ENCODE data around the gene EMX2. TPM values are rescaled to one million over a fixed set of nuclear protein-coding genes. Genes with fewer than 3 reads are reported as not detected.

Gene EMX2
- total and polyA plus RNA-seq, 2 of the 13 experiments (the other 11 are each of a cell fraction or from before 2014, with no cell fraction given) = not detected

DNA sequence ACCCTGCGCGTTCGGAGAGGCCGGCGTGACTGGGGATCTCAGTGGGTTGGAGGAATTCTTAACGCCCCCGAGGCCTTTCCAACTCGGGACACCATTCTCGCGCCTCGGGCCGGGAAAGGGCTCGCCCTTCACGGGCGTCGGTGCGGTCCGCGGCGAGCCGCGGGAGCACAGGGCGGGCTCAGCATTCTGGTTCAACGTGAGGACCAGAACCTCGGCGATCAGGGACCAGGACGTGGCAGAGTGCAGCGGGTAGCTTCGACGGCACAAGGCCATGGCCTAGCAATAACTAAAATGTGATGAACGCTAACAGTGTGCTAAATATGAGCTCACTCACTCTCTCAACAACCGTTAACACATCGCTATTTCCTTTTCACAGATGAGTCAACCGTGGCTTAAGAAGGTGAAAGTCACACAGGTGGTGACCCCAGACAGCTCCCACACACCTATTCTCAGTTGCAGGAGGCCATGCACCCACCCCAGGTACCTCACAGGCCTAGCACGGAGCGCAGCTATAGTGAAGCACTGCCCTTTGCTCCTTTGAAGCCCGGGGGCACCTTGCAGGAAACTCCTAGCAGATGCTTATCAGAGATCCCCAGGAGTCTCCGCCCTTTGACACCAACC, 4.5 kb upstream of the EMX2 start:
- no peaks in the 10 kb centered on the region for H4K20me1 ChIP-seq (ENCODE audit: insufficient read depth, low read length)
- in situ Hi-C loops (cut with HindIII; ENCODE audit: extremely low pct_ligation_motif_present, low pct_unique_long_range_greater_than_20kb) (loop anchor here (25.0 kb wide), 1 partner anchor 574 kb away; no protein-coding TSS in a partner anchor), intact Hi-C loops (cut with micrococcal nuclease; ENCODE audit: unreplicated experiment) (loop anchor here (1.0 to 5.0 kb wide), 2 partner anchors 569 to 703 kb away; no protein-coding TSS in a partner anchor)
- FAIRE-seq = no peak
- H3K9ac ChIP-seq (ENCODE audit: insufficient read depth, low read depth, low read length) = no peak overlapping the region
- H2AFZ ChIP-seq (ENCODE audit: low read length) = no peak overlapping the region
- TF ChIP-seq MAZ (IDR thresholded peaks at IDR 0.05; ENCODE audit: borderline replicate concordance, low read depth, low read length) = no peak
- TF ChIP-seq MAZ (CRISPR knock-in tag; IDR thresholded peaks at IDR 0.05; ENCODE audit: low read depth) = 0 out of 2 replicates have a peak, but pooled peaks have one; percentile 2
- TF ChIP-seq, protein P1, sequence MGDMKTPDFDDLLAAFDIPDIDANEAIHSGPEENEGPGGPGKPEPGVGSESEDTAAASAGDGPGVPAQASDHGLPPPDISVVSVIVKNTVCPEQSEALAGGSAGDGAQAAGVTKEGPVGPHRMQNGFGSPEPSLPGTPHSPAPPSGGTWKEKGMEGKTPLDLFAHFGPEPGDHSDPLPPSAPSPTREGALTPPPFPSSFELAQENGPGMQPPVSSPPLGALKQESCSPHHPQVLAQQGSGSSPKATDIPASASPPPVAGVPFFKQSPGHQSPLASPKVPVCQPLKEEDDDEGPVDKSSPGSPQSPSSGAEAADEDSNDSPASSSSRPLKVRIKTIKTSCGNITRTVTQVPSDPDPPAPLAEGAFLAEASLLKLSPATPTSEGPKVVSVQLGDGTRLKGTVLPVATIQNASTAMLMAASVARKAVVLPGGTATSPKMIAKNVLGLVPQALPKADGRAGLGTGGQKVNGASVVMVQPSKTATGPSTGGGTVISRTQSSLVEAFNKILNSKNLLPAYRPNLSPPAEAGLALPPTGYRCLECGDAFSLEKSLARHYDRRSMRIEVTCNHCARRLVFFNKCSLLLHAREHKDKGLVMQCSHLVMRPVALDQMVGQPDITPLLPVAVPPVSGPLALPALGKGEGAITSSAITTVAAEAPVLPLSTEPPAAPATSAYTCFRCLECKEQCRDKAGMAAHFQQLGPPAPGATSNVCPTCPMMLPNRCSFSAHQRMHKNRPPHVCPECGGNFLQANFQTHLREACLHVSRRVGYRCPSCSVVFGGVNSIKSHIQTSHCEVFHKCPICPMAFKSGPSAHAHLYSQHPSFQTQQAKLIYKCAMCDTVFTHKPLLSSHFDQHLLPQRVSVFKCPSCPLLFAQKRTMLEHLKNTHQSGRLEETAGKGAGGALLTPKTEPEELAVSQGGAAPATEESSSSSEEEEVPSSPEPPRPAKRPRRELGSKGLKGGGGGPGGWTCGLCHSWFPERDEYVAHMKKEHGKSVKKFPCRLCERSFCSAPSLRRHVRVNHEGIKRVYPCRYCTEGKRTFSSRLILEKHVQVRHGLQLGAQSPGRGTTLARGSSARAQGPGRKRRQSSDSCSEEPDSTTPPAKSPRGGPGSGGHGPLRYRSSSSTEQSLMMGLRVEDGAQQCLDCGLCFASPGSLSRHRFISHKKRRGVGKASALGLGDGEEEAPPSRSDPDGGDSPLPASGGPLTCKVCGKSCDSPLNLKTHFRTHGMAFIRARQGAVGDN (CRISPR knock-in tag; IDR thresholded peaks at IDR 0.05) = 0 out of 2 replicates have a peak, but pooled peaks have one; percentile 25
- TF ChIP-seq NFKBIZ (CRISPR knock-in tag; IDR thresholded peaks at IDR 0.05) = no peak
- TF ChIP-seq, protein P2, sequence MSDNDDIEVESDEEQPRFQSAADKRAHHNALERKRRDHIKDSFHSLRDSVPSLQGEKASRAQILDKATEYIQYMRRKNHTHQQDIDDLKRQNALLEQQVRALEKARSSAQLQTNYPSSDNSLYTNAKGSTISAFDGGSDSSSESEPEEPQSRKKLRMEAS (IDR thresholded peaks at IDR 0.05) = peak; percentile 7; the same call in 1 of the 2 replicates
- 0 out of 2 replicates have a peak, but pooled peaks have one; percentile 5 for TF ChIP-seq EZH2 (conservative IDR thresholded peaks at IDR 0.05; ENCODE audit: low read depth, low read length)
- TF ChIP-seq, protein P3, sequence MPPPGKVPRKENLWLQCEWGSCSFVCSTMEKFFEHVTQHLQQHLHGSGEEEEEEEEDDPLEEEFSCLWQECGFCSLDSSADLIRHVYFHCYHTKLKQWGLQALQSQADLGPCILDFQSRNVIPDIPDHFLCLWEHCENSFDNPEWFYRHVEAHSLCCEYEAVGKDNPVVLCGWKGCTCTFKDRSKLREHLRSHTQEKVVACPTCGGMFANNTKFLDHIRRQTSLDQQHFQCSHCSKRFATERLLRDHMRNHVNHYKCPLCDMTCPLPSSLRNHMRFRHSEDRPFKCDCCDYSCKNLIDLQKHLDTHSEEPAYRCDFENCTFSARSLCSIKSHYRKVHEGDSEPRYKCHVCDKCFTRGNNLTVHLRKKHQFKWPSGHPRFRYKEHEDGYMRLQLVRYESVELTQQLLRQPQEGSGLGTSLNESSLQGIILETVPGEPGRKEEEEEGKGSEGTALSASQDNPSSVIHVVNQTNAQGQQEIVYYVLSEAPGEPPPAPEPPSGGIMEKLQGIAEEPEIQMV (CRISPR knock-in tag; IDR thresholded peaks at IDR 0.05; ENCODE audit: low read depth) = peak; percentile 39; the same call in 1 of the 2 replicates
- WGBS (ENCODE audit: low lambda C conversion rate) = 30% methylated on average over 10 of the region's 38 CpGs
- H3K4me3 ChIP-seq (replicated peaks in 1 of 3; ENCODE audit: insufficient read depth in 1 of 3, low read depth in 2 of 3, low read length in 3 of 3) = peak overlapping the region in 1 of 3 experiments; percentile 50; a peak in 1 of 6 replicates
- POLR2A ChIA-PET = no interaction called here
- no peak; the same call in 2 of the 3 replicates for ATAC-seq
- no peaks in the 10 kb centered on the region for H3K9me3 ChIP-seq (ENCODE audit: low read length)
- peaks cover 11 to 89% of the 10 kb centered on the region in 2 experiments for H3K27me3 ChIP-seq (ENCODE audit: control insufficient read depth in 1 of 2, insufficient read depth in 2 of 2, low read length in 2 of 2)
- no peaks in the 10 kb centered on the region for H3K79me2 ChIP-seq (ENCODE audit: insufficient read depth, low read length)
- CTCF ChIA-PET (ENCODE audit: low intra/inter-chr PET ratio, low total read pairs) = interaction anchor here (1.1 to 2.3 kb wide), 4 partner anchors 568 to 885 kb away, joined by 4 to 19 read pairs (median 4); no protein-coding TSS in a partner anchor
- no peaks in the 10 kb centered on the region for H3K36me3 ChIP-seq (replicated peaks in 1 of 2; ENCODE audit: control insufficient read depth in 1 of 2, insufficient read depth in 2 of 2, low read length in 2 of 2)
- H3K27ac ChIP-seq (ENCODE audit: extremely low read length, insufficient read depth, low read length) = no peak overlapping the region
- no TSS peak for BruUV-seq (replicated peaks)
- 0 out of 2 replicates have a peak, but pooled peaks cover 17% of the 10 kb centered on the region for H3K4me1 ChIP-seq (ENCODE audit: insufficient read depth, low read length)
- peak overlapping the region; percentile 50 for H3K4me2 ChIP-seq (ENCODE audit: low read depth, low read length)
- no peak for DNase-seq (ENCODE audit: low spot score)
